GM12872 (cell line): ENCODE results near the gene PPP1R1B.

ENCODE experiments used
- CTCF ChIP-seq: IDR thresholded peaks from 3 replicates; pipeline ENCODE4 v1.5.1; 2011; ENCODE audit warnings: low read depth, mild to moderate bottlenecking, low read length, moderate library complexity; ENCODE audit not compliant: insufficient read depth

The PPP1R1B gene

GRCh38 chr17:39672522-39673334, 46.0 kb downstream of the PPP1R1B start:
- TF ChIP-seq CTCF = no peak

GRCh38 chr17:39673335-39674081, 46.8 kb downstream of the PPP1R1B start:
- TF ChIP-seq CTCF = no peak

GRCh38 chr17:39674179-39674578, 47.4 kb downstream of the PPP1R1B start:
- TF ChIP-seq CTCF = no peak

- no peak for TF ChIP-seq CTCF
Observed at GRCh38 chr17:39674702-39675389, 48.1 kb downstream of the PPP1R1B start.

GRCh38 chr17:39675390-39676082, 48.8 kb downstream of the PPP1R1B start:
- TF ChIP-seq CTCF = no peak

- TF ChIP-seq CTCF = no peak
Observed at GRCh38 chr17:39676198-39676819, 49.6 kb downstream of the PPP1R1B start.
